HUDEP-2 (cell line): ENCODE results near the gene ZNF506.
"Not testable (repeated sequence)": the region's sequence is repeated elsewhere in the genome, so short reads cannot be mapped to it uniquely, and the experiment has no call there.

Experiments used
- DNase-seq, 76 experiments: peaks; one replicate each; lab custom pipeline; 2025; ENCODE audit not compliant: unreplicated experiment in 76 of 76; lab: John Stamatoyannopoulos, UW

The ZNF506 gene

DNA sequence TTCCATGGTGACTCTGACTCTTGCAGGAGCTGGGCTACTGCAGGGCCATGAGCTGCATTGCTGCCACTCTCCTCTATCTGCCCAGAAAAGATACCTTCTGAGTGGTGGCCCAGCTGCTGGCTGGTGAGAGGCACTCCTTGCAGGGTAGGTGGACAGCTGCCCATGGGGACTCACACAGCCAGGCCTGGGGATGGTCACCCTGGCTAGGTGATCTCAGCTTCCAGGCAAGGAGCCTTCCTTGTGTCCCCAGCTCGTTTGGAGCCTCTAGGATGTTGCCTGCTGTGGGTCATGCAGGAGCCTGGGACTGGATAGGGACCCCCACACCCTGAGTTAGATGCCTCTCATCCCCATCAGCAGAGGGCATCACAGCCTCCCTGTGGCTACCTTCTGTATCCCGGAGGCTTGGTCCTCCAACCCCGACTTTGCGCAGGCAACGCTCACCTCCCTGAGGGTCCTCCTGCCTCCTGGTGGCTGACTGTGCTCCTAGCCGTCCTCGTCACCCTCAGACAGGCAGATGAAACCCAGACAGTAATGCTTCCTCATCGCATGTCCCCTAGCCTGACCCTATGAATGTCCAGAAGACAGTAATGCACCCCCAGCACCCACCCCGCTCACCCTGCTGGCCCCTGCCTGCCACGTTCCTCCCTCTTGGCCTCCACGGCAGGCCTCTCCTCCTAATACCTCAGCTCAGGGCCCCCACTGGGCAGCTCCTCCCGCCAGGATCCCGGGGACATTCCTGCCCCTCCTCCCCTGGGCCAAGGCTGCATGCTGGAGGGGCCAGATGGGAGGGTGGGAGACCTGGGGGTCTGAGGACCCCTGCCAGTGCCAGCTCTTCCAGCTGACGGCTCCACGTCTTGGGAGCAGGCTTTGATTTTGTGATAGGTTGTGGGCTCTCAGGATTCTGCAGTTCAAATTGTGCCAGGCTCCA, 75.0 kb downstream of the ZNF506 start:
- DNase-seq, result no peak

DNA sequence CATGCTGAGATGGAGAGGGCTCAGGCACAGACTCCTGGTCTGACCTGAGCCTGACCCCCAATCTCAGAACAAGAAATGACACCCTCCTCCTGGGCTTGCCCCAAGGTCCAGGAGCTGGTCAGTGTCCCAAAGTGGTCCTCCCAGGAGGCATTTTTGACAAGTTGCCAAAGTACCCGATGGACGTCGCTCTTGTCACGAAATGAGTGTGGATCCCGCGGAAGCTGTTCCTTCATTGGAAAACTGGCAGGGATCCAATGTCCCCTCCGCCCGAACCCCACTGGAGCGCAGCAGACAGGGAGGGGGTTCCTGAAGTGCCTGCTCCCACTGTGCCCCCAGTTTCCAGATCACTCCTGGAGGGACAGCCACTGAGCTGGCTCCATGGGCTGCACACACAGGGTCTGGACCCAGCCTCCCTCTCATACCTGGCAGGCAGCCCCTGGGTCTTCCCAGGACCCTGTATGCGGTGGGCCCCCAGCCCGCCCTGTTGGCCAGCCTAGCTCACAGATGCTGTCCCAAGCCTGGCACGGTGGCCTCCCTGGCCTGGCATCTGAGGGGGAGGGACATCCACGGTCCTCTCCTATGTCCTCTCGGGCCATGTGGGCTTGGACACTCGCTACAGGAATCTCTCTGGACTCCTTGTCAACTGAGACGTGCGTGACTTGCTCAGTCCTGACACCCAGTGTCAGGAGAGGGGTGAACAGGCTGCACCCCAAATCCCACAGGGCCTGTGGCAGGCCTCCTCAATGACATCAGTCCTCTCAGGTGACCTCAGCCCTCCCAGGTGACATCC, 75.9 kb downstream of the ZNF506 start:
- no peak for DNase-seq

DNA sequence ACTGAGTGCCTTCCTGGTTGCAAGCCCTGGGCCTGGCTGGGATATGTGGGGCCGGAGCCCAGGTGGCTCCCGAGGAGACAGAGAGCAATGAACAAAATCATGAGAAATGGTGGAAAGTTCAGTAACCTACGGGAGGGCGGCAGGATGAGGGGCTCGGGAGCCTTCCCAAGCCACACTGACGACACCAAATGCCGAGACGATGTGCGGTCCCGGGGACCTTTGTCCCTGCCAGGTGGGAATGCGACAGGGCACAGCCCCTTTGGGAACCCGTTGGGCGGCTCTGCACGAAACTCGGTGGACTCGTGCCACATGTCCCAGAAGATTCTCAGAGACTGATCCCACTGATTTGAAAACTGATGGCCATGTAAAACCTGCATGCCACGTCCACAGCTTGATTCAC, 76.9 kb downstream of the ZNF506 start:
- DNase-seq, result no peak

DNA sequence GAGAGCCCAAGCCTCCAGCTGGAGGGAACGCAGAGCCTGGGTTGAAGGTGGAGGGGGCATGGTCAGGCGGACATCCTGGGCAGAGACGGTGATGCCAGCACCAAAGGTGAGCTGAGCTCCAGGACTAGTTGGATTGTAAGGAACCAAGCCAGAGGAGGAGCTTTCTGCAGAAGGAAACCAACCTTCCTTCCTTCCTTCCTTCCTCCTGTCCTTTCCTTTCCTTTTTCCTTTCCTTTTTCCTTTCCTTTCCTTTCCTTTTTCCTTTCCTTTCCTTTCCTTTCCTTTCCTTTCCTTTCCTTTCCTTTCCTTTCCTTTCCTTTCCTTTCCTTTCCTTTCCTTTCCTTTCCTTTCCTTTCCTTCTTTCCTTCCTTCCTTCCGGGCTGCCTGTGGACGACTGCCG, 77.6 kb downstream of the ZNF506 start:
- not testable (repeated sequence) for DNase-seq

DNA sequence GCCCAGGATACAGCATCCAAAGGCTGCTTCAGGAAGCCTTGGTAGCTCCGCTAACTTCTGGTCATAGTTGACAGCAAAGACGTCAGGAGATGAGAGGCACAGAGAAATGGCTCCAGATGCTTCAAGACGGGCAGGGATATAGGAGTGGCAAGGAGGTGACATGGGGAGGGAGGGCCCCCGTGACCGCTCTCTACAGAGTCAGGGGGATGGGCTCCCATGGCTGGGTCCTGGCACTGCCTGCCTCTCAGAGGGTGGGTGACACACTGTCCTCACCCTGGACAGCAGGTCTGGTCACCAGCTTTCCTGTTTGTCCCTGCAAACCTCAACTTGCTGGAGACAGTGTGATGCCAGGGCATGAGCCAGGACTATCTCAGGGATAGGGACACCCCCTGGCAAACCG, 78.4 kb downstream of the ZNF506 start:
- no peak for DNase-seq

DNA sequence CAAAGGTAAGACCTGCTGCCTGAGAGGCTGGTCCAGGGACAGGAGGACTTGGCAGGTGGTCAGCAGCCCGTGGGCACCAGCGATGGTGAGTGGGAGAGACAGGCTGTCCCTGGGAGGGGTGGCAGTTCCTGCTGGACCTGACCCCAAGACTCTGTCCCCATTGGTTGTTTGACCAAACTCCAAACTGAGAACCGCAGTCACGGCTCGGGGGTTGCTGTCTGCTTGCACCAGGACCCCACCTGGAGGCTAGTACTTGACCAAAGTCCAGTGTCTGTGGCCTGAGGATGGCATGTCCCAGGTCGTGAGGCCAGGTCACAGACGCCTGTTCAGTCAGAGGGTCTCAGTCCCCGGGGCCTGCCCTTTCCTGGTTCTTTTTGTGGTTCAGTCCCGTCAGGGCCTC, 78.8 kb downstream of the ZNF506 start:
- DNase-seq, result no peak
